ENCODE data around the gene PPP2R5D.
"Not testable (repeated sequence)": the region's sequence is repeated elsewhere in the genome, so short reads cannot be mapped to it uniquely, and the experiment has no call there.

Gene PPP2R5D

DNA sequence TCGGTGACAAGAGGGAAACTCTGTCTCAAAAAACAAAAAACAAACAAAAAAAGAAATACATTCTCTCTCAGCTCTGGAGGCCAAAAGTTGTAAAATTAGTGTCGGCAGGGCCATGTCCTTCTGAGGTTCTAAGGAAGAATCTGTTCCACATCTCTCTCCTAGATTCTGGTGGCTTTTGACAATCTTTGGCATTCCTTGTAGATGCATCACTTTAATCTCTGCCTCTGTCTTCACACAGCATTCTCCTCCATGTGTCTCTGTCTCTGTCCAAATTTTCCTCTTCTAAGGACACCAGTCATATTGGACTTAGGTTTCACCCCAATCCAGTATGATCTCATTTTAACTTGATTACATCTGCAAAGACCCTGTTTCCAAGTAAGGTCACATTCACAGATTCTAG is 9.1 kb downstream of the PPP2R5D start:
- no peak for DNase-seq (ENCODE audit: low read depth)

GRCh38 chr6:42996513-42996912 is 12.1 kb downstream of the PPP2R5D start:
- DNase-seq (ENCODE audit: low read depth), result no peak

- DNase-seq (ENCODE audit: low read depth), result not testable (repeated sequence)
Observed at GRCh38 chr6:42998205-42998604, 13.8 kb downstream of the PPP2R5D start.

- DNase-seq (ENCODE audit: low read depth), result no peak
Observed at GRCh38 chr6:43001843-43002242, 17.5 kb downstream of the PPP2R5D start.

- DNase-seq (ENCODE audit: low read depth), result no peak
Observed at GRCh38 chr6:43005844-43006243, 21.5 kb downstream of the PPP2R5D start.

GRCh38 chr6:43006251-43006650 is 21.9 kb downstream of the PPP2R5D start:
- DNase-seq (ENCODE audit: low read depth), result no peak

GRCh38 chr6:43007126-43007525 is 22.8 kb downstream of the PPP2R5D start:
- DNase-seq (ENCODE audit: low read depth), result no peak

GRCh38 chr6:43009124-43009523 is 24.8 kb downstream of the PPP2R5D start:
- DNase-seq (ENCODE audit: low read depth), result no peak

DNA sequence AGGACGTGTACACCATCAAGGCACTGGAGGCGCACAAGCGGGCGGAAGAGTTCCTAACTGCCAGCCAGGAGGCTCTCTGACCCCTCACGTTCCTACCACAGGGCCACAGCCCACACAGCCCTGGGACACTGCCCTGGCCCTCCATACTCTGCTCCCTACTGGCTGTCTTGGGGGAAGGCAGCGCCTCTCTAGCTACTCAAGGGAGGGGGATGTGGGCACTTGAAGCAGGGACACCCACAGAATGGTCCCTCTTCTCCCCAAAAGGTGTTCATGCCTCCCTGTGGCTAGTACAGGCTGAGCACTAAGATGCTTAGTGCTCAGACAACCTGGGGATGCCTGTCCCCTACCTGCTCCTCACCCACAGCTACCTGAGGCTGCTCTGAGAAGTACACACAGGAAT is 26.8 kb downstream of the PPP2R5D start:
- no peak for DNase-seq (ENCODE audit: low read depth)

DNA sequence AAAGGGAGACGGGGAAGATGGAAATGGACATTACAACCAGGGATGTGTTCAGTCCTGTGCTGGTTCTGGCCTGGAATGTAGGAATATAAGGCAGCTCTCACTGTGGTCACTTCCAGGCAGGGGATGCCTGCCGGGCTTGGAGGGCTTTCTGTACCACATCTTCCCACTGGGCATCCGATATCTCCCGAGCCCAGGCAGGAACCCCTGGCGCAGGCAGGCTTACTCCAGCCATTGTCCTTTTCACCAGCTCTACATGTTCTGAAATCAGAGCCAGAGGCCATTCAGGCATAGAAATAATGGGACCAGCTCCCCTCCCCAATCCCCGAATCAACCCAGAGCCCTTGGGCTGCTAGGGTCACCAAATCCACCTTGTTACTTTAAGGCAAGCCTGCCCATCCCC is 28.0 kb downstream of the PPP2R5D start:
- no peak for DNase-seq (ENCODE audit: low read depth)

DNA sequence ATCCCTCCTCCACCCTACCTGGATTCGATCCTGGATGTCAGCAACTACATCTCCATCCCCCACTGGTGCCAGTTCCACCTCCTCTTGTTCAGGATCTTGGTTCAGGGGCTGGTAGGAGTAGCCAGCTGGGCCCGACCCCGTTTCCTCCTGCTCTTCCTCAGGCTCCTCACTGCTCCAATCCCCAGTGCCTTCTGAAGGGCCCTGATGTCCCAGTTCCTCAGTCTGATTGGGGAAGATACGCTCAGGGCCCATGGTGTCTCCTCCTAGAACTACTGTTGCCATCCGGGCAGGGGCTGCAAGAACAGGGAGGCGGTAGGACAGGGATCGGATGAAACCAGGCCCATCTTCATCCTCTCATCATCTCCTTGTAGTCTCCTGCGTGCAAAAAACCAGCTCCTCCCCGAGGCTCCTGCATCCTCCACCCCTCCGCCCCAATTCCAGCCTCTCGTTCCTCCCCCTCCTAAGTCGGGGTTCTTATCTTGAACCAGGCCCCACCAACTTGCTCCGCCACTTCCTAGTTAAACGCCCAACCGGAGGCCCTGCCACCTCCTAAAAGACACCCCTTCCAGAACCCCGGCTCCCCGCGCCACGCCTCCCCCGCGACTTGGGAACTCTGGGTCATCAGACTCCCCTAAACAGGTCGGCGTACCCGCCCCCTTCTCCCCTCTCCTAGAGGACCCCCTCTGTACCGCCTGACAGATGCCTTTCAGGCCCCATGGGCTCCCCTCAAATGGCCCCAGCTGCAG is 28.9 kb downstream of the PPP2R5D start:
- DNase-seq (ENCODE audit: low read depth), result no peak

- peak; percentile 98 for DNase-seq (ENCODE audit: low read depth)
Observed at GRCh38 chr6:43013843-43014433, 29.6 kb downstream of the PPP2R5D start, which contains the start of the genes KLHDC3 and MEA1. Gene KLHDC3 (plus strand): TSS chr6:43014249. CDS start chr6:43017193, 2,944 bp downstream. Gene MEA1 (minus strand): TSS chr6:43013946. CDS start chr6:43013813, 133 bp downstream.

GRCh38 chr6:43014434-43014909 is 30.1 kb downstream of the PPP2R5D start:
- DNase-seq (ENCODE audit: low read depth), result no peak

- no peak for DNase-seq (ENCODE audit: low read depth)
Observed at GRCh38 chr6:43016176-43016942, 32.0 kb downstream of the PPP2R5D start.

- DNase-seq (ENCODE audit: low read depth), result no peak
Observed at GRCh38 chr6:43016943-43017334, 32.6 kb downstream of the PPP2R5D start.

DNA sequence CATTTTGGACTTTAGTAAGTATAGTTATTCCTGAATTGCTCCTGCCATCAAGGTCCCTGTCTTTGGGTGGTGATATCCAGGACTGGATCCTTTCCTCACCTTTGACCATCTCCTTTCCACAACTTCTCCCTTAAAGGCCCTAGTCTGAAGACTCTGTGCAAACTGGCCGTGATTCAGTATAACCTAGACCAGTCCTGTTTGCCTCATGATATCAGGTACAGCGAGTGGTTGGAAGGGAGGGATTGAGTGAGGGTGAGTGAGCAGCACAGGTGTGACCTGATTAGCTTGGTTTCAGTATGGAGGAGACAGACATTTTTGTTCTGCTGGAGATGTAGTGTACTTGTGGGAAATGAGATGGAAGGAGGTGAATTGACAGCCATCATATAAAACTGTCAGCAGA is 34.8 kb downstream of the PPP2R5D start:
- no peak for DNase-seq (ENCODE audit: low read depth)

GRCh38 chr6:43020052-43020705 is 35.8 kb downstream of the PPP2R5D start:
- no peak for DNase-seq (ENCODE audit: low read depth)

DNA sequence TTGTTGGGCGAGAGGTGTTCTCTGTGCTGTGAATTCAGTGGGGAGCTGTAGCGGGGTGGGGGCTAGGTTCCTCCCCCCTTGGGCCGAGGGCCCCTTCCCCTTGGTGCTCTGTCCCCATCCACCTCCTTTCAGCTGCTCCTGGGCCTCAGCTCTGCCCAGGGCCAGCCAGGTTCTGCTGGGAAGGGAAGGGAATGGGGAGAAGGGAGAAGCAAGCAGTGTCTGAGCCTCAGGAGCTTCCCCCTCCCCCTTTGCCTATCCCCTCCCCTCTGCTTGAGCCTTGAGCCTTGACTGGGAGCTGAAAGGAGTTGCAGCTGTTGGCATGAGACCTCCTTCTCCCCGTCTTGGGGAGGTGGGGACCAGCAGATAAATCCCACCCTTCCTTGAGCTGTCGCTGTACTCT is 36.5 kb downstream of the PPP2R5D start:
- no peak for DNase-seq (ENCODE audit: low read depth)

DNA sequence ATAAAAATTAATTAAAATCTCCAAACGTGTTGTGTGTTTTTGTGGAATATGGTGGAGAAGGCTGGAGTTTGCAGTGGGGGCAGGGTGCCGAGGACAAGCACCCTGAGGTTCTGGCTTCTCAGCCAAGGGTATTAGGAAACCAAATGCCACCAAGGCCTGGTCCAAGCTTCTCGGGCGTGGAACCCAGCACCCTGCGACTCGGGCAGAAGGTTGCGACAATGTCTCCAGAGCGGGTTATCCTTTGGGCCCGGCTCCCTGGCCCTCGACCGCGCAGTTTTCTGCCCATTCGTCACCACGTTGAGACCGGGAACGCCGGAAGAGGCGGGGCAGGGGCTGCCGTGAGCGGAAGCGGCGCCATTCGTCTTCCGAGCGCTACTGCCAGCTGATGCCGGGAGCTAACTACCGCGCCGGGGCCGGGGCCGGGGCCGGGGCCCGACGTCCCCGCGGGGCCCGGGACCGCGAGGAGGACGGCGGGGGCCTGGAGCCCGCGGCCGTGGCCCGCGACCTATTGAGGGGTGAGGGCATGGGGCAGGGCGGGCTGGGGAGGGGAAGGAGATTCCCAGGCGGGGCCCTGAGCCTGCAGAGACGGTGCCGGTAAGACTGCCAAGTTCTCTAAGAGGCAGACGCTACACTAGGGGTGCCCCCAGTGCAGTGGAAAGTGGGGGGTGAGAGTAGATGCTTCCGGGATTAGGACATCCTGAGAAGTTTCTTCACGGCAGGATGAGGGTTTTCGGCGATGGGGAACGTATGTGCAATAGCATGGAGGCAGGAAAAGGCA is 37.1 kb downstream of the PPP2R5D start, which contains the start of gene RRP36:
RRP36 (plus strand) TSS at position 354 of the 778 bp plus-strand sequence; CDS start at position 386, 32 bp downstream.
- peak; percentile 44 for DNase-seq (ENCODE audit: low read depth)

DNA sequence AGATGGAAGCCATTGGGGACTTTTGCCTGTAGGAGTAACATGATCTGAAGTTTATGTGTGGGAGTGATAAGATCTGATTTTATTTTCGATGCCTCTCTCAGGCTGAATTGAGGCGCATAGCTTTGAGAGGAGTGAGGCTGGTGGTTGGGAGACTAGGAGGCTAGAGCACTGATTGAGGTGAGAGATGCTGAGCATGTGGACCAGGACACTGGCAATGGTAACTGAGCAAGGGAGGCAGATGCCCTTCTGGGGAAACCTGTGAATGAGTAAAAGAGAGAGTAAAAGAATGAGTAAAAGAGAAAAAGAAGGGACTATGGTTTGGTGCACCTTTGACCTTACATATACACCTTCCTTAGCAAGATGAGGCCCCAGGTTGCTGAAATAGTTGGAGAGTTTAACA is 40.1 kb downstream of the PPP2R5D start:
- no peak for DNase-seq (ENCODE audit: low read depth)

GRCh38 chr6:43026365-43026764 is 42.0 kb downstream of the PPP2R5D start:
- no peak for DNase-seq (ENCODE audit: low read depth)
